Fibroblast of mammary gland (primary cell): ENCODE results near the gene TMEM134.

Source experiments
- DNase-seq: peaks from one replicate; pipeline ENCODE4 v3.0.0-alpha.2; 2010; ENCODE audit warnings: low read depth
- H3K4me3 ChIP-seq: 2 replicates; pipeline ENCODE4 v1.5.1; 2011; ENCODE audit warnings: low read depth, mild to moderate bottlenecking, low read length, moderate library complexity; ENCODE audit not compliant: control insufficient read depth
- TF ChIP-seq, protein P1 (sequence below): conservative IDR thresholded peaks from 2 replicates; pipeline ENCODE4 v1.5.1; 2011; ENCODE audit warnings: low read depth, low read length, inconsistent platforms; ENCODE audit not compliant: control insufficient read depth, insufficient read depth

The TMEM134 gene

DNA sequence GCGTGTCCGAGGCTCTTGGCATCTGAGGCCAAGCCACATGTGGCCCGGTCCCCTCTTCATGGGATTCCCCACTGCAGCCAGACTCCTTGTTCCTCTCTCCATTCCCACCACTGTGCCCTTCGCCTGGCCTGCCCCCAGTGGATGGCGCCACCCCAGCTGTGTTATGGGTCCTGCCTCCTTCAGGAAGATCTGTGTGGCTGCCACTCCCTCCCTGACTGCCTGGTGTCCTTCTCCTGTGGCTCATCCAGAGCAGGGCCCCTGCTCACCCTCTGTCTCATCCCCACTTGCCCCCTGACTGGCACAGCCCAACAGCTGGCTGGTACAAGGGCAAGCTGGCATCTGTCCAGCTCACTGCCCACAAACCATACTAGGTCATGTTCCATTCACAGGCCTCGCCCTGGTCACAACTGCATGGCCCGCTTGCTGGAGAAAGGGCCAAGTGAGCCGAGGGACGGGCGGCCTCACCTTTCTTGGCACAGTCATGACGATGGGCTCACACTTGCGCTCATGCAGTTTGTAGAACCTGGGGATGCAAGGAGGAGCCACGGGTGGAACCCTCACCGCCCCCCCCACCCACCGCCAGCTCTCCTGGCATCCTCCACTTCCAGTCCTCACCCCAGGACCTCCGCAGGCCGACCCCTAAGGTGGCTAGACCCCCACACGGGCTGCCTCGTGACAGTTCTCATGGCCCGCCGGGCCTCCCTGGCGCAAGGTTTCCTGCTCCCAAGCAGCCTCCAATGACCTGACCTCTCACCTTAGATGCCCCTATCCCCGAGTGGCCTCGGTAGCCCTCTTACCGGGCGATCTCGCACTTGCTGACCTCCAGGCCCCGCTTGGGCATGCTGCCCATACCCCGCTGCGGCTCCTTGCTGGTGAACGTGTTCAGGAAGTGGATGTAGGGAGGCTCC, 29.5 kb downstream of the TMEM134 start:
- TF ChIP-seq, protein P1, sequence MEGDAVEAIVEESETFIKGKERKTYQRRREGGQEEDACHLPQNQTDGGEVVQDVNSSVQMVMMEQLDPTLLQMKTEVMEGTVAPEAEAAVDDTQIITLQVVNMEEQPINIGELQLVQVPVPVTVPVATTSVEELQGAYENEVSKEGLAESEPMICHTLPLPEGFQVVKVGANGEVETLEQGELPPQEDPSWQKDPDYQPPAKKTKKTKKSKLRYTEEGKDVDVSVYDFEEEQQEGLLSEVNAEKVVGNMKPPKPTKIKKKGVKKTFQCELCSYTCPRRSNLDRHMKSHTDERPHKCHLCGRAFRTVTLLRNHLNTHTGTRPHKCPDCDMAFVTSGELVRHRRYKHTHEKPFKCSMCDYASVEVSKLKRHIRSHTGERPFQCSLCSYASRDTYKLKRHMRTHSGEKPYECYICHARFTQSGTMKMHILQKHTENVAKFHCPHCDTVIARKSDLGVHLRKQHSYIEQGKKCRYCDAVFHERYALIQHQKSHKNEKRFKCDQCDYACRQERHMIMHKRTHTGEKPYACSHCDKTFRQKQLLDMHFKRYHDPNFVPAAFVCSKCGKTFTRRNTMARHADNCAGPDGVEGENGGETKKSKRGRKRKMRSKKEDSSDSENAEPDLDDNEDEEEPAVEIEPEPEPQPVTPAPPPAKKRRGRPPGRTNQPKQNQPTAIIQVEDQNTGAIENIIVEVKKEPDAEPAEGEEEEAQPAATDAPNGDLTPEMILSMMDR = no peak
- H3K4me3 ChIP-seq = no peak overlapping the region
- no peak for DNase-seq

DNA sequence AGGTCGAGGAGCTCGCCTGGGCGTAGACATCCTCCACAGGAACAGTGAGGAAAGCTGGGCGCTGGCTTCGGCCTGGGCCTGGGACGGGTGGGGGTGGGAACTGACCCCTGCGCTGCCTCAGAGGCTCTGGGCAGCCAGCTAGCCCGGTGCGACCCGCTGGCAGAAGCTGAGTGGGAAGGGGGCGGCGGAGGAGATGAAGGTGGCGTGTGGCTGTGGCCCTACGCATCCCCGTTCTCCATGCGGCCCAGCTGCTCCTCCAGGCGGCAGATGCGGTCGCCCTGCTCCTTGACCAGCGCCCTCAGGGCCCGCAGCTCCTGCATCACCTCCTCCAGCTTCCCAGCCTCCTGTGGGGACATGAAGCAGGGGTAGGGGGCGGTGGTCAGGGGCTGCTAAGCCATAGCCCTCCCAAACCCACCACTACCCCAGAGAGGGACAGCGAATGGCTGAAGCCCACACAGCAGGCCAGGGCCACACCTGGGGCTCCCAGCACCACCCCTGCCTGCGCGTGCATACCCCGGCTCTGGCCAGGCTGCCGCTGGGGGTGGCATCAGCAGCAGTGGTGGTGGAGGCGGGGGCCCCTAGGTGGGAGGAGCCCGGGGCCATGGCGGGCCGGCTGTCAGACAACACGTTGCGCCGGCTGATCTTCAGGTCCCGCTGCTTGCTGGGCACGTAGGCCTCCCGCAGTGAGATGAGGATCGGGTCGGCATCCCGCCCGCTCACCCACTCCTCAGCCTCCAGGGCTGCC, 30.7 kb downstream of the TMEM134 start:
- TF ChIP-seq, protein P1 = no peak
- DNase-seq = no peak
- no peak overlapping the region for H3K4me3 ChIP-seq

DNA sequence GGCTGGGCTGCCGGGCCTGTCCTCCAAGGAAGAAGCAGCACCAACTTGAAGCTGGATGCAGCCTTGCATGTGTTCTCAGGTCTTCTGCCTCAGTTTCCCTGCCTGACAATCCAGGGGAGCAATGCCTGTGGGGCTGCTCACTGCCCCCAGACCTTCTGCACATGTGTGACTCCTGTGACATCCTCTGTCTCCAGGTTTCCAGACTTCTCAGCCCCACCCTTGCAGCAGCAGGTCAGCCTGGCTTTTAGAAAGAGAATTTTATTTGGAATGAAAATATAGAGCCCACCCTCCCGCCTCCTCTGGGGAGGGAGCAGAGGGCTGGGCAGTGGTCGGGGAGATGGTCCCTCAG, 31.3 kb downstream of the TMEM134 start:
- DNase-seq = no peak
- TF ChIP-seq, protein P1 = no peak
- H3K4me3 ChIP-seq = no peak overlapping the region

DNA sequence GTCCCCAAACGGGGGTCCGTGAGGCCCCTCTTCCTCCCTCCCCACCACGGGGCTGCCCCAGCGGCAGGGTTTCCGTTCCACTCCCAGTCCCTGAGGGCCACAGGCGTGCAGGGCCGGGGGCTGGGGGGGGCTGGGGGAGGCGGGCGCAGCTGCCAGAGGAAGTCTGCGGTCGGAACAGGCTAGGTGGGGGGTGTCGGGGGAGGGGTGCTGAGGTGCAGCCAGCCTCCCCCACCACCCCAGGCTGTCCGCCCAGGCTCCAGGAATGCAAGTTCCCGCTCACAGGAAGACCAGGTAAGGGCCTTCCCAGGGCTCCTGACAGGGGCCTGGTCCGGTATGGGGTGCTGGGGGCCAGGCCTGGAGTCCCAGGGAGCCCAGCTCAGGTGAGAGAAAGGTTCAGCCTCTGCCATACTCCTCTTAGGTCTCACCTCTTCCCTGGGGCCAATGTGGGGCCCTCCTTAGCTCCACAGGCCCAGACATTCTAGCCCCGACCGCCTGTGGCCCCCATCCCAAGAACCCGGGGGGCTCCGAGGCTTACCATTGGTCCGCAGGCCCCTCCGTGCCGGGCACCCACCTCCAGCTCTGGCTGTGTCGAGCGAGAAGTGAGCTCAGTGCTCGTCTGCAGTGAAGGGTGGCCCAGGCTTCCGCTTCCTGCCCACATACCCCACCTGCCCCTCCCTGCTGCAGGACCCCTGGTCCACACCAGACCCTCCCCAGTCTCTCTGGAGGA, 31.8 kb downstream of the TMEM134 start, which contains the start of gene PTPRCAP:
PTPRCAP (minus strand) TSS at position 601 of the 727 bp plus-strand sequence; CDS start at position 538, 63 bp downstream.
- TF ChIP-seq, protein P1 = no peak
- no peak within 1 kb of the TSS for H3K4me3 ChIP-seq
- DNase-seq = no peak

DNA sequence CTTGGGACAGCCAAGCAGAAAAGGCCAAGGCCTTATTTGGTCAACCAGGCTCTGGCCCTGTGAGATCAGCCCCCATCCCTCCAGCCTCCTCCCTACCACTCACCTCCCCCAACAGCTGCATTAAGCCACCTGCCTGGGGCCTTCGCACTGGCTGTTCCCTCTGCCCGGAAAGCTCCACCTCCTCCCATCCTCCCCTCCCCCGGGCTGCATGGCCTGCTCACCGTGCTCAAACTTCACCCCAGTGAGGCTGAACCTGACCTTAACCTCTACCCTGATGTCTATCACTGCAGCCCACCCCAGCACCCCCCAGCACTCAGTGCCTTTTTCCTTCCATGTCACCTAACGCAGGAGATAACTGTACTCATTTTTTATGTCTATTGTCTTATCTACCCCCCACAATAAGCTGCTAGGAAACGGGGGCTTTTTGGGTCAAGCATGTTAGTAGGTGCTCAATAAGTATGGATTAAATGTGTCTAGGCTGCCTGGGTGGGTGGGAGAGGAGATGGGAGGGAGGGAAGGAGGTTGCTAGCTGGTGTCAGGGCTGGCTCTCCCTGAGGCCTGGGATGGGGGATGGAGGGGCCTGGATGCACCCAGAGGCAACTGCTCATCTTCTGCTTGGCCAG, 32.5 kb downstream of the TMEM134 start:
- DNase-seq = no peak
- H3K4me3 ChIP-seq = no peak overlapping the region

More for the DNA sequence above, 32.5 kb downstream of the TMEM134 start:
- TF ChIP-seq, protein P1 = no peak
